Prostate gland (tissue), 2 donors: ENCODE measurements around the gene RNF17.

Experiments
- CTCF ChIP-seq, 4 experiments: fragments of 200-600 bp in 2 of 4; fragments of 450-650 bp in 2 of 4; sonication (generic) in 2 of 4; IDR thresholded peaks; 1 replicate in 3 of 4; 2 replicates in 1 of 4; pipeline ENCODE4 v1.5.1; 2016 to 2019; ENCODE audit warnings: antibody characterized with exemption in 4 of 4, mild to moderate bottlenecking in 2 of 4, moderate library complexity in 2 of 4
- POLR2A ChIP-seq: fragments of 450-650 bp; IDR thresholded peaks from one replicate; pipeline ENCODE4 v1.6.1; 2016; ENCODE audit warnings: antibody characterized with exemption, mild to moderate bottlenecking
- POLR2AphosphoS5 ChIP-seq: sonication (generic); formaldehyde crosslinking; IDR thresholded peaks from one replicate; pipeline ENCODE4 v1.6.1; 2017; ENCODE audit warnings: antibody characterized with exemption

- TF ChIP-seq CTCF (IDR thresholded peaks at IDR 0.05) (no peak), POLR2A (no peak), POLR2AphosphoS5 (no peak)
These were observed 146.6 kb downstream of the RNF17 start for GRCh38 chr13:24910502-24911132.
